ENCODE measurements around the gene RTKN2. TPM values are rescaled to one million over a fixed set of nuclear protein-coding genes. Genes with fewer than 3 reads are reported as not detected.

RTKN2 gene
- total RNA-seq, 2 donors from 2014 or later: 3.8 to 8.1 TPM

DNA sequence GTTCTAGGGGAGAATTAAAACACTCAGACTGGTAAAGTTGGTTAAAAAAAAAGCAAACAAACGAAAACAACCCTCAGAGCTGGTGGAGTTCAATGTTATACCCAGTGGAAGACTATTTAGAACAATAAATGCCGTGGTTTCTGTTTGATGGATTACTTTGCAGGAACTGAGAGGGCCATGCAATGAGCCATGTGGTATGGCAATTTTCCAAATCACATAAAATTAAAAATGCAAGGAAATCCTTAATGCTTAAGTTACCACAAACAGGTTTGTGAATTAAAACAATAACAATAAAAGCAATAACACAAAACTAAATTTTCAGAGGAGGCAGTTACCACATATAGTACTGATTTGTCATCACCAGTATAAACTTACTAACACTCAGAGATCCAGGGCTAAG, 96.9 kb downstream of the RTKN2 start:
- no peaks in the 10 kb centered on the region for H3K27me3 Mint-ChIP-seq
- peaks cover 7% of the 10 kb centered on the region for H3K4me1 Mint-ChIP-seq
- H3K27ac Mint-ChIP-seq: no peak overlapping the region
- no peak for DNase-seq
- no peak for ATAC-seq
- peaks cover 2% of the 10 kb centered on the region for H3K36me3 Mint-ChIP-seq (ENCODE audit: low read depth)
- no peaks in the 10 kb centered on the region for H3K9me3 ChIP-seq (ENCODE audit: control insufficient read depth, low read length, poor library complexity, severe bottlenecking)
- H3K4me3 Mint-ChIP-seq: no peak overlapping the region

DNA sequence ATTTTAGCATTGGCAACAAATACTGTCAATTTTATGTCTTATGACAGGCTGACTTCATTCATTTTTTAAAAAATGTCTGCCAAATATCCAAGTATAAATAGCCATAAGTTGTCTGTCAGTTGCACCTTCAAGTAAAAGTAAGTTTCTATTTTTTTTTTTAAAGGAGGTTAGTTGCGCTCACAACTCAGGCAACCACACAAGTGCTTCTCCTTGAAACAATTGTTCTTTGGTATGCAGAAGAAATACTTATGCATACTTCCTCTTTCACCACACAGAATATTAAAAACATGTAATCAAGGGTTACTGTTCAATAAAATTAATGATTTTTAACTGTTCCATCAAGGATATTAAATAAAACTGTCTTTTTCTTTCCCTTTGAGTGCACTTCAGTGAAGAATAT, 97.9 kb downstream of the RTKN2 start:
- no peaks in the 10 kb centered on the region for H3K9me3 ChIP-seq (ENCODE audit: control insufficient read depth, low read length, poor library complexity, severe bottlenecking)
- peaks cover 2% of the 10 kb centered on the region for H3K36me3 Mint-ChIP-seq (ENCODE audit: low read depth)
- DNase-seq (no peak), ATAC-seq (no peak)
- H3K27me3 Mint-ChIP-seq: no peaks in the 10 kb centered on the region
- H3K4me3 Mint-ChIP-seq: no peak overlapping the region
- H3K27ac Mint-ChIP-seq: no peak overlapping the region
- peaks cover 7% of the 10 kb centered on the region for H3K4me1 Mint-ChIP-seq

DNA sequence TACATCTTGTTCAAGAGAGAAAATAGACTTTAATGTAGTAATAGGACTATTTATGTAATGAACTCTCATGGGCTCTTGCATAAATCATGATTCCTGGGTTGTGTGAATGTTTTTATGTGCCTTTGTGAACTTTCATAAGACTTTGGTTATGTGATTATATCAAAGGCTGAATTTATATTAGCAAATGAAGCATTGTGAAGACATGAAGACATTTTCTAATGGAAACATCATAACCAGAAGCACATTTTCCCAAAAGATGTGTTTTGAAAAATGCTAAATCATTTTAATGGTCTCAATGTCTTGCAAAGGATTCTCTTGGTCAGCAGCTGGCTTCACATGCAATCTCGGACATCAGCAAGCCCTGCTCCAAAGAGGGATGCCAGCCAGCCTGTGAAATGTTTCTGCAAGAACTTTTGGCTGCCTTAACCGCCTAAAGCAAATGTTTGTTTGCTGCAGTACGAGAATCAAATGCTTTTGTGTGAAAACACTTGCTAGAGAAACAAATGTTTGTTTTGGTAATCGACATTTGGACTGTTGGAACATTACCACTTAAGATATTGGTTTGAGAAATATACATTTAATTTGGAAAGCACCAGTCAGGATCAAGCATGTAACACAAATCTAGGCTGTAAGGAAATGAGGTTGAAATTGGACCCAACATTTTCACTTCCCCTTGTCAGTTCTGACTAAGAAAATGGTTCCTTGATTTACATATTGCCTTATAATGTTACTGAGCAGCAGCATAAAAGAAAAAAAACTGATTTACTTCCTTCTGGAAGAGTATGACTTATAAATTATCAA, 102.1 kb downstream of the RTKN2 start:
- Mint-ChIP-seq H3K4me1 (peaks cover 2% of the 10 kb centered on the region), H3K4me3 (no peak overlapping the region), H3K27ac (no peak overlapping the region), H3K27me3 (no peaks in the 10 kb centered on the region), H3K36me3 (ENCODE audit: low read depth) (no peaks in the 10 kb centered on the region)
- ATAC-seq (peak; percentile 32), DNase-seq (no peak)
- H3K9me3 ChIP-seq (ENCODE audit: control insufficient read depth, low read length, poor library complexity, severe bottlenecking): no peaks in the 10 kb centered on the region

DNA sequence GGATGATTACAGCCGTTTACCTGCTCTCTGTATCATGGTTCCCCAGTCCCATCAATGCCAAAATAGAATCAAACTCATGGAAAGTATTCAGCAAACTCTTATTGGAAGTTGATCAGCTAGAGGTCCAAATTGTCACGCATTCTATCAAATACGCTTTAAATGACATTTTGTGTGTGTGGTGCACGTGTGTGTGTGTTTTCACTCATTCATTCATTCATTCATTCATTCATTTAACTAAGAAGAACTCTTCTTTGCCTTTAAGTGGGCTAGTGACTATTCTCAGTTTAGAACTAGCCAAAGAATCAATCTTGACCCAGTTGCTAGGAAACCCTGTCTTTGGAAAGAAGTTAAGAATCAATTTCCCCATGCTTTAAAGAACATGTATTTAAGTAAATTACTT, 102.8 kb downstream of the RTKN2 start:
- Mint-ChIP-seq H3K4me3 (no peak overlapping the region), H3K4me1 (peaks cover 5% of the 10 kb centered on the region), H3K36me3 (ENCODE audit: low read depth) (no peaks in the 10 kb centered on the region), H3K27me3 (no peaks in the 10 kb centered on the region), H3K27ac (no peak overlapping the region)
- H3K9me3 ChIP-seq (ENCODE audit: control insufficient read depth, low read length, poor library complexity, severe bottlenecking): no peaks in the 10 kb centered on the region
- no peak for DNase-seq
- ATAC-seq: no peak

DNA sequence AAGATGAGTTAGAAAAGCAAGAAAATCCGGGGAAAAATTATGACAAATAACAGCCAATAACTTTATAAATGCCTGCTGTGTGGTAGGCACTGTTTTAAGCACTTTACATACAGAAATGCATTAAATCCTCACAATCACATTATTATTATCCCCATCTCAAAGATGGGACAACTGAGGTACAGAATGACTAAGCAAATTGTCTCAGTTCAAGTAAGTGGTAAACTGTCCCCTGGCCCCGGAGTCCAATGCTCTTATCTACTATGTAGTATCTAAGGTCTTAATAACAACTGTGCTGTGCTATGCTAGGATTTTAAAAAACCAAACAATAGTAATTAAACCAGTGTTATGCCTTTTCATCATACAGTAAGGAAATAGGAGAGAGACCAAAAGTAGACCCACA, 105.6 kb downstream of the RTKN2 start:
- ATAC-seq: no peak
- no peak overlapping the region for H3K27ac Mint-ChIP-seq

DNA sequence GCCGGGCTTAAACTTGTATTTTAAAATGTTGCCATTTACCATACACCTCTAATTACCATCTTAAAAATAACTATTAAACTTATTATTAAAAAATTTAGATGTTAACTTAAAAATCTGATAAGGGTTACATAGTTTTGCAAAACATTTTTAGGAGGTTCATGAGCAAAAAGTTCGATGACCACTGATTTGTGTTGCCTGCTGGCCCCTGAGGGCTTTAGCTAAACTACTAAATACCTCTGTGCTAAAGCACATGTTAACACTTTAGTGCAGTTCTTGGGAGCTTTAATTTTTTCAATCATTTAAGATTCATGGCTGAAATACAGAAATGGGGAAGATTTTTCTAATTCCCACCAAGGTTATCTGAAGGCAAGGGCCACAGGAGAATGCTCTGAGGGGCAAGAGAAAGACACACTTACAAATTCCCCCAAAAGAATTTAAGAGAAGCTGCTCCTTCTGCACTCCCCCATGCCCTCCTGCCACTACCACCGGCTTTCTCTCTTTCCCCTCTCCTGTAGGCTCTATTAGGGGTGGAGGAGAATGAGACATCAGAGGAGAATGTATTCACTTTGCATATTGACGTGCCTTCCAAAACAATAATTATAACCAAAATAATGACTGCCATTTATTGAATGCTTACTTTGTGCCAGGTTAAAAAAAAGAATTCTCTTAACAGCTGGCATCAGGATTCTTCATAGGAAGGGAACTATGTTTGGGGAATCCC, 106.2 kb downstream of the RTKN2 start:
- H3K9me3 ChIP-seq (ENCODE audit: control insufficient read depth, low read length, poor library complexity, severe bottlenecking): no peaks in the 10 kb centered on the region
- H3K27ac Mint-ChIP-seq: no peak overlapping the region
- H3K4me1 Mint-ChIP-seq: peaks cover 9% of the 10 kb centered on the region
- H3K36me3 Mint-ChIP-seq (ENCODE audit: low read depth): no peaks in the 10 kb centered on the region
- no peaks in the 10 kb centered on the region for H3K27me3 Mint-ChIP-seq
- no peak for ATAC-seq
- no peak for DNase-seq
- H3K4me3 Mint-ChIP-seq: no peak overlapping the region

More for the DNA sequence above, 105.6 kb downstream of the RTKN2 start:
- no peaks in the 10 kb centered on the region for H3K9me3 ChIP-seq (ENCODE audit: control insufficient read depth, low read length, poor library complexity, severe bottlenecking)
- no peaks in the 10 kb centered on the region for H3K27me3 Mint-ChIP-seq
- H3K4me3 Mint-ChIP-seq: no peak overlapping the region
- H3K4me1 Mint-ChIP-seq: peaks cover 9% of the 10 kb centered on the region
- no peak for DNase-seq
- H3K36me3 Mint-ChIP-seq (ENCODE audit: low read depth): no peaks in the 10 kb centered on the region

DNA sequence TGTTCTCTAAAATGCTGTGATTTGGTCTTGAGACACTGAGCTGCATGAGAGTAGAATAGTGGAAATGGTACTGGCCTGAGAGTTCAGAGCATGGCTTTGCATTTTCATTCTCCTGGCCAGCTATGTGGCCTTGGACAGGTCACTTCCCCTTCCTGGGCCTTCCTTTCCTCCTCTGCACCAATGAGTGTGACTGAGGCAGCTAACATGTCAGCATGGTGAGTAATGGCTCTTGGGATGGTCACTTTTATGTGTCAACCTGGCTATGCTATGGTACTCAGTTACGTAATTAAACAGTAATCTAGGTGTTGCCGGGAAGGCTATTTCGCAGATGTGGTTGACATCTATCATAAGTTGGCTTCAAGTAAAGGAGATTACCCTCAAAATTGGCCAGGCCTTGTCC, 109.3 kb downstream of the RTKN2 start:
- Mint-ChIP-seq H3K36me3 (ENCODE audit: low read depth) (no peaks in the 10 kb centered on the region), H3K27ac (no peak overlapping the region), H3K4me1 (peaks cover 9% of the 10 kb centered on the region), H3K4me3 (no peak overlapping the region), H3K27me3 (no peaks in the 10 kb centered on the region)
- H3K9me3 ChIP-seq (ENCODE audit: control insufficient read depth, low read length, poor library complexity, severe bottlenecking): no peaks in the 10 kb centered on the region
- DNase-seq (no peak), ATAC-seq (no peak)

DNA sequence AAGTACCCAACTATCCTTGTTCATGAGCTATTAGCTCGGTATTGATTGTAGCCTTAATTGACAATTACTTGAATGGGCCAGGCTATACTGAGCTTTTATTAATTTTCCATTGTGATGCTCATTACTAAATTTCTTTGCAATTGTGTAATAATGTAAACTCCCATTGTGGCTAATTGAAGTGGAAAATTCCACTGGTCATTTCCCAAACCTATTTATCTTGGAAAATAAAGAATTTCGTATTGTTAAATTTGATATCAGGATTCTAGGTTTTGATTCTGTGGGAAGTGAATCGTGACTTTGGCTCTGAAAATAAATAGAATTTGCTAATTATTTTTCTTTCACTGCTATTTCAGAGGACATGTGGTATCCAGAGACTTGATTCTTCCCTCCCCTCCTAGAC, 111.0 kb downstream of the RTKN2 start:
- ATAC-seq (no peak), DNase-seq (no peak)
- Mint-ChIP-seq H3K27me3 (no peaks in the 10 kb centered on the region), H3K27ac (no peak overlapping the region), H3K4me3 (no peak overlapping the region), H3K4me1 (peaks cover 9% of the 10 kb centered on the region), H3K36me3 (ENCODE audit: low read depth) (no peaks in the 10 kb centered on the region)
- H3K9me3 ChIP-seq (ENCODE audit: control insufficient read depth, low read length, poor library complexity, severe bottlenecking): no peaks in the 10 kb centered on the region

DNA sequence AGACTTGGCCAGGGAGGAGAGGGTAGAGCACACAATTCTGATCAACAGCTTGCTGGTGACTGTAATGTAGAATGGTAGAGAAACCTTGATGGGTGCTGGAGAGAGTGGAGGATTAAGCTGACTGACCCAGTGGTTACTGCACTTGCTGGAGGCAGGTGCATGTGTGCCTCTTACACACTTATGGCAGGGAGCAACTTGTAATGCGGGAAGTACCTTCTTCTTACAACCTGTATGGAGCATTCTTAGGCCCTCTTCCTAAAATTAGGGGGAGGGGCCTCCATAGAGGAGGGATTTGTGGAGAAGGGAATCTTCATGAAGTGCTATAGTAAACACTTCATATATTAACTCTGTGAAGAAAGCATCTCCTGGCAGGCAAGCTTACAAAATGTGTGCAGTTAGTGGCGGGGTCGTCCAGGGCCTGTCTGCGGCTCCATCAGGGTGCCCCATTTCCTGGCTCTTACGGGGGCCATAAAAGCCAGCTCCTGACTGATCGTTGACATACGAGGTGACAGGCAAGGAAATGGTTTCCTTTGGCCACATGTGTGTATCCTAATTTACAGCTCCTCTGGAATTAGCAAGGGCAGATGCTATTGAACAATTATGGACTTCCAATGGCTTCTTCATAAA, 113.5 kb downstream of the RTKN2 start:
- DNase-seq (no peak), ATAC-seq (no peak)
- H3K27me3 Mint-ChIP-seq: no peaks in the 10 kb centered on the region
- peaks cover 2% of the 10 kb centered on the region for H3K4me1 Mint-ChIP-seq
- H3K9me3 ChIP-seq (ENCODE audit: control insufficient read depth, low read length, poor library complexity, severe bottlenecking): no peaks in the 10 kb centered on the region
- H3K27ac Mint-ChIP-seq: no peak overlapping the region
- peaks cover 2% of the 10 kb centered on the region for H3K36me3 Mint-ChIP-seq (ENCODE audit: low read depth)
- H3K4me3 Mint-ChIP-seq: no peak overlapping the region

DNA sequence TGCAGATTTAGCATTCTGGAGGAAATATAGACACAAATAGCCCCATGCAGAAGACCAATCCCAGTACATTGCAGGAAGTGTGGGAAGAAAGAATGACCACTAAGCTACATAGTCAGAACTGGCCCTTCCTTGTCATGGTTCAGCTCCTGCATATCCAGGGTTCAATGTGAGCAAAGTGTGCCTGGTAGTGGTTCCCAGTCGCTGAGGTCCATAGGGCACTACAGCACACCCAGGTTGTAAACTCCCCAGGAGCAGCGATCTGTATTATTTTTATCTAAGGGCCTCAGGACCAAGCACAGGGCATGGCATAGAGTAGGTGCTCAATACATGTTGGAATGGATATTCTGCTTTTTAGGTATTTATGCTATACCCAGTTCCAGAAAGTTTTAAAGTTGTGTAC, 114.4 kb downstream of the RTKN2 start:
- DNase-seq: no peak
- Mint-ChIP-seq H3K27me3 (no peaks in the 10 kb centered on the region), H3K36me3 (ENCODE audit: low read depth) (peaks cover 2% of the 10 kb centered on the region), H3K4me1 (peaks cover 2% of the 10 kb centered on the region), H3K4me3 (no peak overlapping the region), H3K27ac (no peak overlapping the region)
- no peak for ATAC-seq
- H3K9me3 ChIP-seq (ENCODE audit: control insufficient read depth, low read length, poor library complexity, severe bottlenecking): no peaks in the 10 kb centered on the region

DNA sequence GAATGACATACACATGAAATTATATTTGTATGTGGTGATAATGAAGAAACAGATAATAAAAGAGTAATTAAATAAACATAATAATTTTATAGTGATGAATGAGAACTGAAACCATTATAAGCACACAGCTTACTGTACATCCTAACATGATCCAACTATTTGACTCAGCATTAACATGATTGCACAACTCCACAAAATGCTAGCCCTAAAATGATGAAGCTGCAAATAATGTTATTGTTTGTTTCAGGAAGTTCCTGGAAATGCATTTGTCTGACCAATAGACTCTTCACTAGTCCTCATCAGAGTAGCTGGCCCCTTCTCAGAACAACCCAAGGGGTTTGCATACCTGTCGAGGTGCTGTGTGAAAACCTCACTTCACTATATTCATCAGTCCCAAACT, 115.5 kb downstream of the RTKN2 start:
- H3K36me3 Mint-ChIP-seq (ENCODE audit: low read depth): peaks cover 2% of the 10 kb centered on the region
- no peaks in the 10 kb centered on the region for H3K9me3 ChIP-seq (ENCODE audit: control insufficient read depth, low read length, poor library complexity, severe bottlenecking)
- no peak overlapping the region for H3K27ac Mint-ChIP-seq
- no peak for ATAC-seq
- H3K4me3 Mint-ChIP-seq: no peak overlapping the region
- H3K27me3 Mint-ChIP-seq: no peaks in the 10 kb centered on the region
- DNase-seq: no peak
- peaks cover 2% of the 10 kb centered on the region for H3K4me1 Mint-ChIP-seq

DNA sequence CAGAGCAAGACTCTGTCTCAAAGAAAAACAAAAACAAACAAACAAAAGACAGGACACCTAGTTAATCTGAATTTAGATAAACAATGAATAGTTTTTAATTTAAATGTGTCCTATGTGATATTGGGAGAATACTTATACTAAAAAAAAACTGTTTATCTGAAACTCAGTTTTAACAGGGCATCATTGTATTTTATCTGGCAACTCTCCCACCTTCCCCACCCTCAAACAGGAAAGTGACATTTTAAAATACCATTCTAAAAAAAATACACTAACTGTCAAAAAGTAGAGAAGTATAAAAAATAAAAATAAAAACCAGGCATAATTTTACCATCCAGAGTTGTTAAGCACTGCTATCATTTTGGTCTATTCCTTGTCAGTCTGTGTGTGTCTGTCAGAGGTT, 119.0 kb downstream of the RTKN2 start:
- Mint-ChIP-seq H3K4me3 (no peak overlapping the region), H3K4me1 (peaks cover 8% of the 10 kb centered on the region), H3K36me3 (ENCODE audit: low read depth) (peaks cover 2% of the 10 kb centered on the region), H3K27ac (no peak overlapping the region), H3K27me3 (no peaks in the 10 kb centered on the region)
- no peak for DNase-seq
- ATAC-seq: no peak
- no peaks in the 10 kb centered on the region for H3K9me3 ChIP-seq (ENCODE audit: control insufficient read depth, low read length, poor library complexity, severe bottlenecking)

DNA sequence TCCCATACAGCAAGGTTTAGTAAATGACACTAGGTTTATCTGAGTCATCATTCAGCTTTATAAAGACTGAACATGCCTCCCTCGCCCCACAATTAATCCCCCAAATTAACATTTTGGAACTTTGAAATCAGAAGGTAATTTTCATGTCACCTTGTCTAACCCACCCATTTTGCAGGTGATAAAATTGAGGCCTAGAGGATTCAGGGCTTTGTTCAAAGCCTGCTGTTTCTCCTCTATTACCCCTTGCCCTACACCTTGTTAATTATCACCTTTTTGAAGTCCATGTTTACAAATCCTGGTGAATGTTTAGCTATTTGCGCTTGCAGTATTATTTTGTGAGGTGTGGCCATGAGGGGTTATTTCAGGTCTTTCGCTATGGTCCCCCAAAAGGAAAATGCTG, 120.5 kb downstream of the RTKN2 start:
- no peaks in the 10 kb centered on the region for H3K9me3 ChIP-seq (ENCODE audit: control insufficient read depth, low read length, poor library complexity, severe bottlenecking)
- ATAC-seq (no peak), DNase-seq (no peak)
- H3K36me3 Mint-ChIP-seq (ENCODE audit: low read depth): peaks cover 2% of the 10 kb centered on the region
- H3K27ac Mint-ChIP-seq: no peak overlapping the region
- H3K4me1 Mint-ChIP-seq: peaks cover 8% of the 10 kb centered on the region
- no peaks in the 10 kb centered on the region for H3K27me3 Mint-ChIP-seq
- H3K4me3 Mint-ChIP-seq: no peak overlapping the region
